ENCODE measurements around the gene PELI2. TPM values are rescaled to one million over a fixed set of nuclear protein-coding genes. Genes with fewer than 3 reads are reported as not detected.

The PELI2 gene
- total RNA-seq, 1 experiment from 2014 or later: 0.19 TPM

DNA sequence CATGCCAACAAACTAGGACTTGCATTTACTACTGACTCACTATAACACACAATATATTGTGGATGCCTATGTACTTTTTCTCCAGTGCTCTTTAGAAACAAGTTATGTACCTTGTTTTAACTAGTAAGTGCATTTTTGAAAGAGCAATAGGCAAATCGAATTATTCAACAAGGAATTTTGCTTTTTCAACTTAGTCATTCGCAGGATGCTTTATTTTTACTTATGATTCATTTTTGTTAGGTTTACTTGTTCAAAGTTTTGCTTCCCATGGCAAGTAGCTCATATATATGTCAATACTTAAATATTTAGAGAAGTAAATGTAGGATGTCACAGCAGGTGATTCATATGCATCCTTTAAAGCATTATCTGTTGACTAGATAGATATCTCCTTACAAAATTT lies 149.8 kb downstream of the PELI2 start:
- Mint-ChIP-seq H3K27ac (ENCODE audit: low read depth, unreplicated experiment) (no peak overlapping the region), H3K4me1 (ENCODE audit: insufficient read depth, unreplicated experiment) (no peaks in the 10 kb centered on the region), H3K36me3 (ENCODE audit: insufficient read depth, unreplicated experiment) (no peaks in the 10 kb centered on the region), H3K4me3 (ENCODE audit: unreplicated experiment) (no peak overlapping the region), H3K27me3 (ENCODE audit: insufficient read depth, unreplicated experiment) (peaks cover 13% of the 10 kb centered on the region), H3K9me3 (ENCODE audit: unreplicated experiment) (no peaks in the 10 kb centered on the region)
- TF ChIP-seq, protein P1, sequence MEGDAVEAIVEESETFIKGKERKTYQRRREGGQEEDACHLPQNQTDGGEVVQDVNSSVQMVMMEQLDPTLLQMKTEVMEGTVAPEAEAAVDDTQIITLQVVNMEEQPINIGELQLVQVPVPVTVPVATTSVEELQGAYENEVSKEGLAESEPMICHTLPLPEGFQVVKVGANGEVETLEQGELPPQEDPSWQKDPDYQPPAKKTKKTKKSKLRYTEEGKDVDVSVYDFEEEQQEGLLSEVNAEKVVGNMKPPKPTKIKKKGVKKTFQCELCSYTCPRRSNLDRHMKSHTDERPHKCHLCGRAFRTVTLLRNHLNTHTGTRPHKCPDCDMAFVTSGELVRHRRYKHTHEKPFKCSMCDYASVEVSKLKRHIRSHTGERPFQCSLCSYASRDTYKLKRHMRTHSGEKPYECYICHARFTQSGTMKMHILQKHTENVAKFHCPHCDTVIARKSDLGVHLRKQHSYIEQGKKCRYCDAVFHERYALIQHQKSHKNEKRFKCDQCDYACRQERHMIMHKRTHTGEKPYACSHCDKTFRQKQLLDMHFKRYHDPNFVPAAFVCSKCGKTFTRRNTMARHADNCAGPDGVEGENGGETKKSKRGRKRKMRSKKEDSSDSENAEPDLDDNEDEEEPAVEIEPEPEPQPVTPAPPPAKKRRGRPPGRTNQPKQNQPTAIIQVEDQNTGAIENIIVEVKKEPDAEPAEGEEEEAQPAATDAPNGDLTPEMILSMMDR (IDR thresholded peaks at IDR 0.05; ENCODE audit: unreplicated experiment): no peak
- intact Hi-C loops (cut with micrococcal nuclease): no loop called here
- CTCF ChIA-PET: no interaction called here
- no TSS peak for BruUV-seq (replicated peaks)
- no peak for DNase-seq (ENCODE audit: unreplicated experiment)
- POLR2A ChIA-PET: no interaction called here

DNA sequence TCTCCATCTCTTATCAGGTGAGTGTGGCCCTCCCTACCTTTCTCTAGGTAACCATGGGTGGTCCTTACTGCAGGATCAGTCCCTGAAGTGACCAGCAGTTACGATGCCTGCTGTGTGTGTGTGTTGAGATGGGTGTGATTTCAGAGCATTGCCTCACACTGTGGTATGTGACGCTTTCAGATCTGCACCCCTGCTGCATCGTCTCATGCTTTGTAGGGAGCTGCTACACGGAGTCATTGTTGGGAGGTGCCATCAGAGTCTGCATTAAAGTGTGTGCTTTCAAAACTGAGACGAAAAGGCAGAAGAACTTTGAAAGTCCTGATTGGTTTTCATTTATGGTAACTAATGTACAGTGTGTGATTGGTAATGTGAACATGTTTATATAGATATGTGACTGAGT lies 150.5 kb downstream of the PELI2 start:
- peaks cover 12% of the 10 kb centered on the region for H3K27me3 Mint-ChIP-seq (ENCODE audit: insufficient read depth, unreplicated experiment)
- H3K9me3 Mint-ChIP-seq (ENCODE audit: unreplicated experiment): no peaks in the 10 kb centered on the region
- H3K36me3 Mint-ChIP-seq (ENCODE audit: insufficient read depth, unreplicated experiment): no peaks in the 10 kb centered on the region
- H3K4me1 Mint-ChIP-seq (ENCODE audit: insufficient read depth, unreplicated experiment): no peaks in the 10 kb centered on the region
- ChIA-PET CTCF (no interaction called here), POLR2A (no interaction called here)
- TF ChIP-seq, protein P1 (IDR thresholded peaks at IDR 0.05; ENCODE audit: unreplicated experiment): no peak
- intact Hi-C loops (cut with micrococcal nuclease): no loop called here
- H3K27ac Mint-ChIP-seq (ENCODE audit: low read depth, unreplicated experiment): no peak overlapping the region
- no peak overlapping the region for H3K4me3 Mint-ChIP-seq (ENCODE audit: unreplicated experiment)
- no TSS peak for BruUV-seq (replicated peaks)
- no peak for DNase-seq (ENCODE audit: unreplicated experiment)

DNA sequence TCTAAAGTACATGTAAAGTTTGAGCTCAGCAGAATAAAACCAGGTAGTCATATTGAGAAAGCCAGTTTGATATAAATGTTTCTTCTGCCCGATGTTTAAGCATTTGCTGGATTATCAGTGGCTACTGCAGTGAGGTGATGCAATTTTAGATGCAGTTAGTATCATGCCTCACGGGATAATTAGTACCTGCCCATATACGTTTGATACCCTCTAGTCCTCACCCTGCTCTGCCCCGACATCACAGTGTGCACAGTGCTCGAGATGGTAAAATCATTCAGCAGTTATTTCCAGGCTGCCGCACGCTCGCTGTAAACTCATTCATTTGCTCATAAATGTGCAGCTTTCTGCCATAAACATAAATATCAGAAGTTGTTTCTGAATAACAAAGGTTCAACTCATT lies 152.7 kb downstream of the PELI2 start:
- Mint-ChIP-seq H3K27ac (ENCODE audit: low read depth, unreplicated experiment) (no peak overlapping the region), H3K9me3 (ENCODE audit: unreplicated experiment) (no peaks in the 10 kb centered on the region), H3K27me3 (ENCODE audit: insufficient read depth, unreplicated experiment) (no peaks in the 10 kb centered on the region), H3K4me3 (ENCODE audit: unreplicated experiment) (no peak overlapping the region), H3K4me1 (ENCODE audit: insufficient read depth, unreplicated experiment) (no peaks in the 10 kb centered on the region), H3K36me3 (ENCODE audit: insufficient read depth, unreplicated experiment) (no peaks in the 10 kb centered on the region)
- ChIA-PET CTCF (no interaction called here), POLR2A (no interaction called here)
- no peak for DNase-seq (ENCODE audit: unreplicated experiment)
- BruUV-seq (replicated peaks): no TSS peak
- TF ChIP-seq, protein P1 (IDR thresholded peaks at IDR 0.05; ENCODE audit: unreplicated experiment): no peak
- intact Hi-C loops (cut with micrococcal nuclease): no loop called here

DNA sequence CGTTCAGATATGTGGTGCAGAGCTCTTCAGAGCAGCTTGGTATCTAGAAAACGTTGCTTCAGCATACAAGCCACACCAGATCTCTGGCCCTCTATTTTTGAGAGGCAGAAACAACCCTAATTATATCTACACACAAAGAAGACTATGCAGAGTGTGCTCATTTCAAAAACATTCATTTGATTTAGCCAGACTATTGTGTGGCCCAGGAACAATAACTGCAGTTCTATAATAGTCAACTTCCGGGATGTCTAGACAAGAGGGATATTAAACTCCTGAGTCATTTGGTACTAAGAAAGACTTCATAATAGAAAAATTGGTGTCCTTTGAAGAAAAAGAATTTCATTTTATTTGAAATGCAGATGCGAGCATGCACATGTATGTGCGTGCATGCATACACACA lies 153.8 kb downstream of the PELI2 start:
- H3K36me3 Mint-ChIP-seq (ENCODE audit: insufficient read depth, unreplicated experiment): no peaks in the 10 kb centered on the region
- ChIA-PET POLR2A (no interaction called here), CTCF (interaction anchor here (0.6 kb wide), 1 partner anchor 645 kb away, joined by 4 read pairs; no protein-coding TSS in a partner anchor)
- intact Hi-C loops (cut with micrococcal nuclease): no loop called here
- DNase-seq (ENCODE audit: unreplicated experiment): no peak
- BruUV-seq (replicated peaks): no TSS peak
- TF ChIP-seq, protein P1 (IDR thresholded peaks at IDR 0.05; ENCODE audit: unreplicated experiment): no peak
- H3K4me1 Mint-ChIP-seq (ENCODE audit: insufficient read depth, unreplicated experiment): no peaks in the 10 kb centered on the region
- H3K9me3 Mint-ChIP-seq (ENCODE audit: unreplicated experiment): no peaks in the 10 kb centered on the region
- no peaks in the 10 kb centered on the region for H3K27me3 Mint-ChIP-seq (ENCODE audit: insufficient read depth, unreplicated experiment)
- H3K27ac Mint-ChIP-seq (ENCODE audit: low read depth, unreplicated experiment): no peak overlapping the region
- no peak overlapping the region for H3K4me3 Mint-ChIP-seq (ENCODE audit: unreplicated experiment)
